CD4-positive, alpha-beta T cell treated with Interleukin-15 for 4 hours (primary cell): ENCODE results near the gene PDSS2.

Experiments used
- DNase-seq: peaks from one replicate; pipeline ENCODE4 v3.0.0-alpha.2; 2020; ENCODE audit warnings: low spot score

Gene PDSS2

GRCh38 chr6:107266563-107266962 is 192.8 kb downstream of the PDSS2 start:
- no peak for DNase-seq

GRCh38 chr6:107264357-107264840 is 195.0 kb downstream of the PDSS2 start:
- DNase-seq: no peak

- no peak for DNase-seq
Measured at GRCh38 chr6:107259951-107260350, 199.4 kb downstream of the PDSS2 start.

GRCh38 chr6:107248147-107248546 is 211.2 kb downstream of the PDSS2 start:
- DNase-seq: no peak

- DNase-seq: no peak
Measured at GRCh38 chr6:107246972-107247615, 212.3 kb downstream of the PDSS2 start.

- DNase-seq: no peak
Measured at GRCh38 chr6:107246249-107246971, 213.0 kb downstream of the PDSS2 start.

GRCh38 chr6:107244742-107245480 is 214.5 kb downstream of the PDSS2 start:
- DNase-seq: no peak

GRCh38 chr6:107244082-107244741 is 215.2 kb downstream of the PDSS2 start:
- DNase-seq: no peak

GRCh38 chr6:107243471-107243870 is 215.9 kb downstream of the PDSS2 start:
- no peak for DNase-seq

- DNase-seq: no peak
Measured at GRCh38 chr6:107237992-107238660, 221.2 kb downstream of the PDSS2 start.

- DNase-seq: no peak
Measured at GRCh38 chr6:107235511-107235910, 223.9 kb downstream of the PDSS2 start.

GRCh38 chr6:107235007-107235406 is 224.4 kb downstream of the PDSS2 start:
- no peak for DNase-seq

- DNase-seq: no peak
Measured at GRCh38 chr6:107231243-107231642, 228.1 kb downstream of the PDSS2 start.

- no peak for DNase-seq
Measured at GRCh38 chr6:107230448-107230847, 228.9 kb downstream of the PDSS2 start.

- no peak for DNase-seq
Measured at GRCh38 chr6:107230024-107230423, 229.3 kb downstream of the PDSS2 start.

- DNase-seq: no peak
Measured at GRCh38 chr6:107228754-107229153, 230.6 kb downstream of the PDSS2 start.

GRCh38 chr6:107221519-107221918 is 237.8 kb downstream of the PDSS2 start:
- DNase-seq: no peak

- no peak for DNase-seq
Measured at GRCh38 chr6:107219851-107220250, 239.5 kb downstream of the PDSS2 start.

- no peak for DNase-seq
Measured at GRCh38 chr6:107218142-107218541, 241.2 kb downstream of the PDSS2 start.

GRCh38 chr6:107217248-107217647 is 242.1 kb downstream of the PDSS2 start:
- DNase-seq: no peak

GRCh38 chr6:107216197-107216933 is 243.0 kb downstream of the PDSS2 start:
- DNase-seq: no peak
